Activated CD8-positive, alpha-beta T cell treated with anti-CD3 and anti-CD28 coated beads for 36 hours (primary cell): Measurements from ENCODE around the gene UMOD. TPM values are rescaled to one million over a fixed set of nuclear protein-coding genes. Genes with fewer than 3 reads are reported as not detected.

ENCODE experiments used
- ATAC-seq: fragments of 200-7000 bp; cut with Tn5 transposase; one replicate; pipeline ENCODE4 v1.10.0; 2021; ENCODE audit warnings: mild to moderate bottlenecking, moderate library complexity
- CTCF ChIA-PET: fragments of 350-600 bp; sonication (Branson Sonifier 250); formaldehyde crosslinking; loops from one replicate; lab custom pipeline; 2021; ENCODE audit warnings: antibody characterized with exemption; lab: Charles Lee
- POLR2A ChIA-PET: fragments of 350-600 bp; sonication (Branson Sonifier 250); formaldehyde crosslinking; loops from one replicate; lab custom pipeline; 2021; ENCODE audit warnings: antibody characterized with exemption; lab: Charles Lee
- DNase-seq: peaks from one replicate; pipeline ENCODE4 v3.0.0-alpha.2; 2020
- H3K27ac Mint-ChIP-seq: one replicate; pipeline ENCODE4 v1.8.0; 2021; ENCODE audit warnings: mild to moderate bottlenecking, mixed read lengths
- H3K27me3 Mint-ChIP-seq: one replicate; pipeline ENCODE4 v1.8.0; 2021; ENCODE audit warnings: mixed read lengths
- H3K36me3 Mint-ChIP-seq: one replicate; pipeline ENCODE4 v1.8.0; 2021; ENCODE audit warnings: low read depth, mixed read lengths
- H3K4me1 Mint-ChIP-seq: one replicate; pipeline ENCODE4 v1.8.0; 2021; ENCODE audit warnings: low read depth, mixed read lengths
- H3K4me3 Mint-ChIP-seq: one replicate; pipeline ENCODE4 v1.8.0; 2021; ENCODE audit warnings: mild to moderate bottlenecking, moderate library complexity, mixed read lengths
- H3K9me3 Mint-ChIP-seq: one replicate; pipeline ENCODE4 v1.8.0; 2021; ENCODE audit warnings: mixed read lengths
- intact Hi-C: fragments of 100-400 bp; cut with micrococcal nuclease; formaldehyde crosslinking; loops from one replicate; pipeline ENCODE4 v1.10.0; 2022
- total RNA-seq, 2 experiments: library from RNA; stranded (reverse); gene quantifications; one replicate each; pipeline ENCODE4 v1.2.3, GENCODE V29; 2021
- TF ChIP-seq, protein P1 (sequence below): fragments of 200-600 bp; IDR thresholded peaks from one replicate; pipeline ENCODE4 v1.8.0; 2022; ENCODE audit warnings: antibody characterized with exemption, mild to moderate bottlenecking

UMOD gene
- total RNA-seq, 2 experiments from 2014 or later, result not detected

DNA sequence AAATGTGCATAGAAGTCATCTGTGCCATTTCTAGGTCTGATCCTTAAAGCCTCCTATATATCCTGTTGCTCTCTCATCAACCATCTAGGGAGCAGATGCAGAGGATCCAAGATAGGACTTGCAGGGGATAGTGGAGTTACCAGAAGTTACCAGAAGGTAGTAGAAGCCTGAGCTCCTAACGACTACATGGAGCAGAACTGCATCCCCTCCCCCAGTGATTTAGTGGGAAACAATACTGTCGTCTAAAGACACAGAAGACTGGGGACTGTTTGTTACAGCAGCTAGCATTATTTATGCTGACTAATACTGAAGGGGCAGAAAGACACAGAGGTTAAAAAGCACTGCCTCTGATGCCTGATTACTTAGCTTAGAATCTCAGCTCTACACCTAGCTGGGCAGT, 41.0 kb downstream of the UMOD start:
- DNase-seq, result no peak
- Mint-ChIP-seq H3K27ac (no peak overlapping the region), H3K4me1 (no peaks in the 10 kb centered on the region), H3K36me3 (no peaks in the 10 kb centered on the region), H3K27me3 (no peaks in the 10 kb centered on the region), H3K4me3 (no peak overlapping the region), H3K9me3 (no peaks in the 10 kb centered on the region)
- ChIA-PET CTCF (interaction anchor here (1.1 kb wide), 1 partner anchor 12 kb away, joined by 3 read pairs; no protein-coding TSS in a partner anchor), POLR2A (interaction anchor here (0.8 kb wide), 1 partner anchor 11 kb away, joined by 3 read pairs; no protein-coding TSS in a partner anchor)
- intact Hi-C loops, result no loop called here
- no peak for ATAC-seq
- TF ChIP-seq, protein P1, sequence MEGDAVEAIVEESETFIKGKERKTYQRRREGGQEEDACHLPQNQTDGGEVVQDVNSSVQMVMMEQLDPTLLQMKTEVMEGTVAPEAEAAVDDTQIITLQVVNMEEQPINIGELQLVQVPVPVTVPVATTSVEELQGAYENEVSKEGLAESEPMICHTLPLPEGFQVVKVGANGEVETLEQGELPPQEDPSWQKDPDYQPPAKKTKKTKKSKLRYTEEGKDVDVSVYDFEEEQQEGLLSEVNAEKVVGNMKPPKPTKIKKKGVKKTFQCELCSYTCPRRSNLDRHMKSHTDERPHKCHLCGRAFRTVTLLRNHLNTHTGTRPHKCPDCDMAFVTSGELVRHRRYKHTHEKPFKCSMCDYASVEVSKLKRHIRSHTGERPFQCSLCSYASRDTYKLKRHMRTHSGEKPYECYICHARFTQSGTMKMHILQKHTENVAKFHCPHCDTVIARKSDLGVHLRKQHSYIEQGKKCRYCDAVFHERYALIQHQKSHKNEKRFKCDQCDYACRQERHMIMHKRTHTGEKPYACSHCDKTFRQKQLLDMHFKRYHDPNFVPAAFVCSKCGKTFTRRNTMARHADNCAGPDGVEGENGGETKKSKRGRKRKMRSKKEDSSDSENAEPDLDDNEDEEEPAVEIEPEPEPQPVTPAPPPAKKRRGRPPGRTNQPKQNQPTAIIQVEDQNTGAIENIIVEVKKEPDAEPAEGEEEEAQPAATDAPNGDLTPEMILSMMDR, result no peak

DNA sequence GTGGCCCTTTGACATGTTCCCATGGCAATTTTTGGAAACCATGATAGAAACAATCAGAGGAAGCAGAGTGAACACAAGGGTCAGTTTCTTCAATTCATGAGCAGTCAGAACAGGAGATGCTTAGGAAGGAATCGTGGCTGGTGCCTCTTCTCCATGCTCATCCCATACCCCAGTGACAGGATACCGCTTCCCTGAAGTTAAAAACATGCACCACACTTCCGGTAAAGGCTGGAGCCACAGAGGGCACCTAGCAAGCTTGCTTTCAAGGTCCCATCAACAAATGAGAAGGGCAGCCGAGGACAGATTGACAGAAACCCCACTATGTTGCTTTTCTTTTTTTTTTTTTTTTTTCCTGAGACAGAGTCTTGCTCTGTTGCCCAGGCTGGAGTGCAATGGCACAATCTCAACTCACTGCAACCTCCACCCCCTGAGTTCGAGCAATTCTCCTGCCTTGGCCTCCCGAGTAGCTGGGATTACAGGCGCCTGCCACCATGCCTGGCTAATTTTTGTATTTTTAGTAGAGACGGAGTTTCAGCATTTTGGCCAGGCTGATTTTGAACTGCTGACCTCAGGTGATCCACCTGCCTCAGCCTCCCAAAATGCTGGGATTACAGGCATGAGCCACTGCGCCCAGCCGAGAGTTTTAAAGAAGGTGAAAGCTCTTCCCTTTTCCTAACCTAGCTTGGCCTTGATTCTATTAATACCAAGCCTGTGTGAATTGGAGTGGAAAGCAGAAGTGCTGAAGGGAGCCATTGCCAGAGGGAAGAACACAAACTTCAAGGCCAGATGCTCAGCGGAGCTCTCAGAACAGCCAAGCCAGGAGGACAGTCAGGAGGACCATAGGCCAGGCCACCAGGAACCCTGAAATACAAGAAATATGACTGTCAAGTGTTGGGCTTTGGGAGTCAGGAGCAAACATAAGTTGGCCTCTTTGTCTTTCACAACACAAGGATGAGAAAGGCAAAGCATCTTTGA, 41.8 kb downstream of the UMOD start:
- DNase-seq (no peak), ATAC-seq (no peak)
- CTCF ChIA-PET, result interaction anchor here (2.5 kb wide), 1 partner anchor 11 kb away, joined by 11 read pairs; no protein-coding TSS in a partner anchor
- H3K9me3 Mint-ChIP-seq, result no peaks in the 10 kb centered on the region
- intact Hi-C loops, result no loop called here
- no peak overlapping the region for H3K27ac Mint-ChIP-seq
- POLR2A ChIA-PET, result no interaction called here
- H3K4me1 Mint-ChIP-seq, result no peaks in the 10 kb centered on the region
- H3K27me3 Mint-ChIP-seq, result no peaks in the 10 kb centered on the region
- TF ChIP-seq, protein P1, result no peak
- H3K4me3 Mint-ChIP-seq, result no peak overlapping the region
- H3K36me3 Mint-ChIP-seq, result no peaks in the 10 kb centered on the region

DNA sequence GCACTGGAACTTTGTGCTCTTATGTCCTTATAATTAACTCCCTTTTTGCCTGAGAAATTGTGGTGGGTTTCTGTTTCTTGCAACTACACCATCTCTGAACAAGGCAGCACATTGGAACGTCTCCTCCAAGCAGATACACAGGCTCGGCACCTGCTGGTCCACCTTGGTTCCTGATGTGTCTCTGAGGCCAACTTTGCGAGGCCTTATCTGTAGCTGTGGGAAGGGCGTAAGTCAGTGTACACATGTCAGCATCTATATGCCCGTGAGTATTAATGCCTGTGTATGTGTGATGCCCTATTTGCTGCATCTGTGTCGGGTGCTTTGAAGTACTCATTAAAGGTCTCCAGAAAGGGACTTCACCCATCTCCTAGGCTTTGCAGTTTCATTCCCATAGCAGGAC, 42.7 kb downstream of the UMOD start:
- CTCF ChIA-PET, result interaction anchor here (2.5 kb wide), 1 partner anchor 10 kb away, joined by 11 read pairs; no protein-coding TSS in a partner anchor
- intact Hi-C loops, result no loop called here
- TF ChIP-seq, protein P1, result no peak

DNA sequence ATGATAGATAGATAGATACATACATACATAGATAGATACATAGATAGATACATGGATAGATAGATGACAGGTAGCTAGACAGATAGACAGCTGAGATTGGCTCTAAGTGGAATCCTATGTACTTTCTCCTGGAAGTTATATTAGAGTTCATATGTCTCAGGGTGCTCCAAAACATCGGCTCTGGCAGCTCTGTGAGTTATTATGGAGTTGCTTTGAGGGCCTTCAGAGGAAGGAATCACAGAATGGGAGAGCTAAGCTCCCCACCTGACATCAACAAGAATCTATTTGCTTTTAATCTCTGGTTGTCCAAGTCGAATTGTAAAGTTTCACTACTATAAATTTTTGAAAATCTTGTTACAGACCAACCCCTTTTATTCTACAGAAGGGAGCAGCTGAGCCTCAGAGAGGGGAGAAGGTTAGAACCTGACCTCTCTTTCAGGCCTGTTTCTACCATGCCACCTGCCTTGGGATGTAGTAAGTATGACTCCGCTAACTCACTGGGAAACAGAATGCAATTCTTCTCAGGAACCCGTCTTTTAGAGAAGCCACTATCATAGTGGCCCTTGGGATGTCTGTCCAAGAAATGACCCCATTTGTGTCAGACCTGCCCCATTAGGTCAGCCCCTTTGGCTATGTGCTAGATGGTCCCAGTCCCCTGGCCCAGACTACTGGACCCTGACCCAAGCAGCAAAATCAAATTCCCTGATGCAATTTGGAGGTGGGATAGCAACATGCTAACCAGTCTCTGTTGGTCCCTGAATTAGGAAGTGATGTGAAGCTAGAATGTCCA, 43.5 kb downstream of the UMOD start:
- no peak for DNase-seq
- ChIA-PET CTCF (interaction anchor here (1.2 to 2.5 kb wide), 2 partner anchors 9 to 402 kb away, joined by 3 to 11 read pairs; no protein-coding TSS in a partner anchor), POLR2A (interaction anchor here (0.6 kb wide), 1 partner anchor 15 kb away, joined by 6 read pairs; no protein-coding TSS in a partner anchor)
- intact Hi-C loops, result no loop called here
- ATAC-seq, result no peak
- H3K4me3 Mint-ChIP-seq, result no peak overlapping the region
- no peaks in the 10 kb centered on the region for H3K36me3 Mint-ChIP-seq
- no peaks in the 10 kb centered on the region for H3K27me3 Mint-ChIP-seq
- no peaks in the 10 kb centered on the region for H3K9me3 Mint-ChIP-seq
- TF ChIP-seq, protein P1, result no peak
- no peaks in the 10 kb centered on the region for H3K4me1 Mint-ChIP-seq
- no peak overlapping the region for H3K27ac Mint-ChIP-seq

More for the DNA sequence above, 42.7 kb downstream of the UMOD start:
- no peak for ATAC-seq
- no peaks in the 10 kb centered on the region for H3K9me3 Mint-ChIP-seq
- DNase-seq, result no peak
- H3K27me3 Mint-ChIP-seq, result no peaks in the 10 kb centered on the region
- no peaks in the 10 kb centered on the region for H3K36me3 Mint-ChIP-seq
- H3K4me3 Mint-ChIP-seq, result no peak overlapping the region
- no peaks in the 10 kb centered on the region for H3K4me1 Mint-ChIP-seq
- POLR2A ChIA-PET, result no interaction called here
- no peak overlapping the region for H3K27ac Mint-ChIP-seq
